Measurements from ENCODE around the gene LRRC8E. TPM values are rescaled to one million over a fixed set of nuclear protein-coding genes. Genes with fewer than 3 reads are reported as not detected.

LRRC8E gene
- total RNA-seq, 1 donor from 2014 or later: not detected

DNA sequence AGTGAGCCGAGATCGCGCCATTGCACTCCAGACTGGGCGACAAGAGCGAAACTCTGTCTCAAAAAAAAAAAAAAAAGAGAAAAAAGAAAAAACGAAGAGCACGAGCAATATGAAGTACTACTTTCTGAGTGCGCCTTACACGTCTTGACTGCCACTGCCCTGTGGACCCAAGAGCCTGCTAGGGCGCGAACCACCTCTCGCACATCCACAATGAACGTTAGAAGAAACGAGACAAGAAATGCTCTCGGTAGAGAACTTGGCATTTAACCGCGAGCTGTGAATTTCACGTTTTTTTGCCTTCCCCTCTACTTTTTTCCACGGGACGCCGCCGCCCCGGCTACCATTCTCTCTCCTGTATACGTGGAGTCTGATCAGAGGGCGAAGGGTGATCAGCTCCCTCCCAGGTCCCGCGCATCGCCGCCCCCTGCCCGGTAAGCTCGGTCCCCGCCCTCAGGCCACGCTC lies 54.7 kb downstream of the LRRC8E start:
- TF ChIP-seq, protein P1, sequence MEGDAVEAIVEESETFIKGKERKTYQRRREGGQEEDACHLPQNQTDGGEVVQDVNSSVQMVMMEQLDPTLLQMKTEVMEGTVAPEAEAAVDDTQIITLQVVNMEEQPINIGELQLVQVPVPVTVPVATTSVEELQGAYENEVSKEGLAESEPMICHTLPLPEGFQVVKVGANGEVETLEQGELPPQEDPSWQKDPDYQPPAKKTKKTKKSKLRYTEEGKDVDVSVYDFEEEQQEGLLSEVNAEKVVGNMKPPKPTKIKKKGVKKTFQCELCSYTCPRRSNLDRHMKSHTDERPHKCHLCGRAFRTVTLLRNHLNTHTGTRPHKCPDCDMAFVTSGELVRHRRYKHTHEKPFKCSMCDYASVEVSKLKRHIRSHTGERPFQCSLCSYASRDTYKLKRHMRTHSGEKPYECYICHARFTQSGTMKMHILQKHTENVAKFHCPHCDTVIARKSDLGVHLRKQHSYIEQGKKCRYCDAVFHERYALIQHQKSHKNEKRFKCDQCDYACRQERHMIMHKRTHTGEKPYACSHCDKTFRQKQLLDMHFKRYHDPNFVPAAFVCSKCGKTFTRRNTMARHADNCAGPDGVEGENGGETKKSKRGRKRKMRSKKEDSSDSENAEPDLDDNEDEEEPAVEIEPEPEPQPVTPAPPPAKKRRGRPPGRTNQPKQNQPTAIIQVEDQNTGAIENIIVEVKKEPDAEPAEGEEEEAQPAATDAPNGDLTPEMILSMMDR (IDR thresholded peaks at IDR 0.05): no peak
- Mint-ChIP-seq H3K27me3 (no peaks in the 10 kb centered on the region), H3K9me3 (no peaks in the 10 kb centered on the region), H3K4me3 (peak overlapping the region; percentile 91), H3K27ac (peak overlapping the region; percentile 97), H3K4me1 (peaks cover 33% of the 10 kb centered on the region), H3K36me3 (ENCODE audit: low read depth) (peaks cover 33% of the 10 kb centered on the region)
- ATAC-seq (ENCODE audit: low read depth) (peak; percentile 15), DNase-seq (no peak)
- CTCF ChIA-PET: interaction anchor here (1.2 to 3.2 kb wide), 7 partner anchors 16 to 375 kb away, joined by 3 to 12 read pairs (median 6); no protein-coding TSS in a partner anchor
- POLR2A ChIA-PET: interaction anchor here (0.6 to 2.8 kb wide), 25 partner anchors 8 to 874 kb away, joined by 3 to 49 read pairs (median 5); partner anchors contain the start of genes CERS4, CTXN1, ELAVL1 and FBN3
- intact Hi-C loops (cut with micrococcal nuclease): loop anchor here (1.0 to 5.0 kb wide), 10 partner anchors 14 to 501 kb away; partner anchors contain the start of genes CERS4, ELAVL1, HNRNPM and MAP2K7

DNA sequence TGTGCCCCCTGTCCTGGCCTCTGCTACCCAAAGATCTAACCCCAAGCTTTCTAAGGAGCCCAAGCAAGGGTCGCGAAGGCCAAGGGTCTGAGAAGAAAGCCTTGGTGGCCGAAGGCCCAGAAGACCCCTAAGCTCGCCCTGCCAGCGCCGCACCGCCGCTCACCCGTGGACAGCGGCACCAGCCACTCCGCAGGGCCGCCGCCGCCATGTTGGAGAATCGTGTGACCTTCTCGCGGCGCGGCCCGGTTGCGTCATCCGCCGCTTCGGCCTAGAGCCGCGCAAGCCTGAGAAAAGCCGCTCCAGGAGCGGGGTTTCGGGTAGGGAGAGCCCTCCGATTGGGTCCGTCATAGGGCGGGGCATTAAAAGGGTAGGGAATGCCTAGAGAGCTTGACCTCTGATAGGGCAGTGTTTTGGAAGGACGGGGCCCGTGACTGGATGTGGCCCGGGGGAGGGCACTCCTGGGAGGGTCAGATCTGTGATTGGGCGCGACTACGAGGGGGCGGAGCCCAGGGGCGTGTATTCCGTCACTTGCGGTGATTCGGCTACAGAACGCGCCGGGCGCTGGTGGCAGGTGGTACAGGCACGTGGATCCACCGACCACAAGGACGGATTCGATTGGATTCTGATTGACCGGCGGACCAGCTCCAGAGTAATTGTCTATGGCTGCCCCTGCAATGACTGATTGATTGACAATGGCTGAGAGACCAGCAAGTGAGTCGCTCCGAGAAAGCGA lies 55.3 kb downstream of the LRRC8E start, which contains the start of gene TIMM44:
Gene TIMM44 (minus strand): TSS at position 223 of the 733 bp plus-strand sequence. CDS start 15 bp downstream, at position 208.
- peak within 1 kb of the TSS; percentile 91 for H3K4me3 Mint-ChIP-seq
- CTCF ChIA-PET: interaction anchor here (0.9 to 3.2 kb wide), 19 partner anchors 16 to 375 kb away, joined by 3 to 12 read pairs (median 4); partner anchors contain the start of genes CTXN1, SNAPC2 and TRAPPC5
- H3K4me1 Mint-ChIP-seq: peaks cover 33% of the 10 kb centered on the region
- H3K36me3 Mint-ChIP-seq (ENCODE audit: low read depth): peaks cover 28% of the 10 kb centered on the region
- intact Hi-C loops (cut with micrococcal nuclease): loop anchor here (1.0 to 5.0 kb wide), 13 partner anchors 14 to 501 kb away; partner anchors contain the start of genes CERS4, ELAVL1, HNRNPM and MAP2K7
- H3K9me3 Mint-ChIP-seq: no peaks in the 10 kb centered on the region
- peak; percentile 96 for ATAC-seq (ENCODE audit: low read depth)
- POLR2A ChIA-PET: interaction anchor here (0.5 to 2.8 kb wide), 32 partner anchors 8 to 874 kb away, joined by 3 to 49 read pairs (median 4); partner anchors contain the start of genes CERS4, CTXN1, ELAVL1 and FBN3
- H3K27me3 Mint-ChIP-seq: no peaks in the 10 kb centered on the region
- TF ChIP-seq, protein P1 (IDR thresholded peaks at IDR 0.05): no peak
- peak within 1 kb of the TSS; percentile 97 for H3K27ac Mint-ChIP-seq
- DNase-seq: peak; percentile 97

DNA sequence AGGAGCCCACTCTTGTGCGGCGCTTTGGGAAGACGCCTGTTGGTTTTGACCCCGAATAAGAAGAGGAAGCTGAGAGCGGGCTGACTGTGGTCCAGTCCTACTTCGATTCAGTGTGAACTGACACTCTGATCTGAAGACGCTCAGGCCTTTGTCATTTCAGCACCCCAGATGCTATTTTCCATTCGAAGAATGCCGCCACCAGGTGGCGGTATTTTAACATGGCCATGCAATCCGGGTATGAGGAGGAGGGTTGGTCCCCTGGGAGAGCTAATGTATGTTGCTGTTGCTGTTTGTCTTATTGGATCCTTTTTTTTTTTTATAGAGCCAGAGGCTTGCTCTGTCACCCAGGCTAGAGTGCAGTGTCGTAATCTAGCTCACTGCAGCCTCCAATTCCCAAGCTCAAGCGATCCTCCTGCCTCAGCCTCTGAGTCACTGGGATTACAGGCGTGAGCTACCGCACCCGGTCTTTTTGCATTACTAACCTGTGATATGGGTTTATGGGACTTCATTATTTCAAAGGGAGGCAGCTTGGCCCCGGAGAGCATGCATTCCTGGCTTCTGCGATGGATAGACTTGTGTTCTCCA lies 56.0 kb downstream of the LRRC8E start:
- POLR2A ChIA-PET: interaction anchor here (0.5 to 2.8 kb wide), 28 partner anchors 9 to 875 kb away, joined by 3 to 49 read pairs (median 4); partner anchors contain the start of genes CERS4, ELAVL1, MAP2K7 and PET100
- intact Hi-C loops (cut with micrococcal nuclease): loop anchor here (1.0 to 5.0 kb wide), 5 partner anchors 58 to 377 kb away; partner anchors contain the start of gene CERS4
- TF ChIP-seq, protein P1 (IDR thresholded peaks at IDR 0.05): peak; percentile 73
- no peaks in the 10 kb centered on the region for H3K27me3 Mint-ChIP-seq
- no peaks in the 10 kb centered on the region for H3K9me3 Mint-ChIP-seq
- CTCF ChIA-PET: interaction anchor here (0.6 to 3.2 kb wide), 25 partner anchors 15 to 845 kb away, joined by 3 to 12 read pairs (median 4); partner anchors contain the start of genes CTXN1, SNAPC2 and TRAPPC5
- peaks cover 22% of the 10 kb centered on the region for H3K36me3 Mint-ChIP-seq (ENCODE audit: low read depth)
- H3K4me1 Mint-ChIP-seq: peaks cover 30% of the 10 kb centered on the region
- ATAC-seq (ENCODE audit: low read depth): peak; percentile 26
- peak; percentile 74 for DNase-seq
- H3K4me3 Mint-ChIP-seq: peak overlapping the region; percentile 91
- peak overlapping the region; percentile 97 for H3K27ac Mint-ChIP-seq

DNA sequence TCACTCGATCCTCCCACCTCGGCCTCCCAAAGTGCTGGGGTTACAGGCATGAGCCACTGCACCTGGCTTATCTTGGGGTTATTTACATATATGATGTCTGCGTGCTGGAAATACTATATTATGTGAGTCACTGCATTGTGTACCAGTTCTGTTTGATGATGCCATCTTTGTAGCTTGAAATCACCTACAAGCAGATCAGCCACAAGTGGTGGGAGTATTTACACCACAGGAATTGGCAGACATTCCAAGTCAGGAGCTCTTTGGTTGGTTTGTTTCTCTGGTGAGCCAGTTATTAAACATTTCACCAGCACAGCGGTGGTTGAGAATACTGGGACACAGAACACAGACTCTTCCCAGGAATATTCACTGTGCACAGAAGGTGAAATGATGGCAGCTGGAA lies 59.6 kb downstream of the LRRC8E start:
- Mint-ChIP-seq H3K4me1 (peaks cover 12% of the 10 kb centered on the region), H3K9me3 (no peaks in the 10 kb centered on the region), H3K4me3 (no peak overlapping the region), H3K36me3 (ENCODE audit: low read depth) (peaks cover 4% of the 10 kb centered on the region), H3K27me3 (no peaks in the 10 kb centered on the region), H3K27ac (no peak overlapping the region)
- CTCF ChIA-PET: no interaction called here
- intact Hi-C loops (cut with micrococcal nuclease): no loop called here
- TF ChIP-seq, protein P1 (IDR thresholded peaks at IDR 0.05): no peak
- POLR2A ChIA-PET: no interaction called here
- ATAC-seq (ENCODE audit: low read depth): no peak
- DNase-seq: no peak

Other genes with a start within 250 kb of the LRRC8E start
- not detected in 2 replicates for gene RETN, start 219.5 kb upstream of the LRRC8E start, total RNA-seq
- gene MCEMP1, start 211.4 kb upstream of the LRRC8E start, total RNA-seq: not detected in 2 replicates
- gene TRAPPC5, start 207.7 kb upstream of the LRRC8E start, total RNA-seq: 110 and 123 TPM in 2 replicates
- 191 and 193 TPM in 2 replicates for gene FCER2, start 186.4 kb upstream of the LRRC8E start, total RNA-seq
- 0.55 and 0.78 TPM in 2 replicates for gene CLEC4G, start 156.4 kb upstream of the LRRC8E start, total RNA-seq
- gene CD209, start 141.0 kb upstream of the LRRC8E start, total RNA-seq: 0.11 and 0.24 TPM in 2 replicates
- 1.3 and 2.0 TPM in 2 replicates for gene CLEC4M, start 125.3 kb upstream of the LRRC8E start, total RNA-seq
- gene EVI5L, start 58.3 kb upstream of the LRRC8E start, total RNA-seq: 9.2 and 12.8 TPM in 2 replicates
- not detected in 2 replicates for gene PRR36, start 14.1 kb upstream of the LRRC8E start, total RNA-seq
- gene MAP2K7, start 15.4 kb downstream of the LRRC8E start, total RNA-seq: 46.3 and 52.8 TPM in 2 replicates
- not detected in 2 replicates for gene TGFBR3L, start 26.3 kb downstream of the LRRC8E start, total RNA-seq
- 14.4 and 15.3 TPM in 2 replicates for gene SNAPC2, start 31.8 kb downstream of the LRRC8E start, total RNA-seq
- gene CTXN1, start 37.6 kb downstream of the LRRC8E start, total RNA-seq: not detected in 2 replicates
- 78.4 and 92.5 TPM in 2 replicates for gene TIMM44, start 55.2 kb downstream of the LRRC8E start, total RNA-seq
- gene ELAVL1, start 117.1 kb downstream of the LRRC8E start, total RNA-seq: 83.5 and 87.1 TPM in 2 replicates
- not detected in 2 replicates for gene CCL25, start 164.2 kb downstream of the LRRC8E start, total RNA-seq

Data from activated B cell treated with CpG ODN at 0.5 μM for 24 hours (primary cell).